Endometrium (tissue), 2 donors: Measurements from ENCODE around the gene PAX3.

Experiments used
- FAIRE-seq: peaks from 2 replicates; lab custom pipeline; 2012; peaks lifted over from hg19 to GRCh38; lab: Jason Lieb, UNC
- donor health status: control.
- donor health status: control.

The PAX3 gene

GRCh38 chr2:222296911-222297599 is 1.7 kb downstream of the PAX3 start:
- FAIRE-seq, result no peak

- no peak for FAIRE-seq
These were observed 2.5 kb downstream of the PAX3 start for GRCh38 chr2:222296311-222296741.

- FAIRE-seq, result no peak
These were observed 3.3 kb downstream of the PAX3 start for GRCh38 chr2:222295368-222296062.

GRCh38 chr2:222294996-222295367 is 3.8 kb downstream of the PAX3 start:
- FAIRE-seq, result no peak

GRCh38 chr2:222293660-222294630 is 4.9 kb downstream of the PAX3 start:
- no peak for FAIRE-seq

- no peak for FAIRE-seq
These were observed 6.4 kb downstream of the PAX3 start for GRCh38 chr2:222292149-222293134.

GRCh38 chr2:222291485-222291841 is 7.3 kb downstream of the PAX3 start:
- no peak for FAIRE-seq

- no peak for FAIRE-seq
These were observed 7.9 kb downstream of the PAX3 start for GRCh38 chr2:222290736-222291484.

- FAIRE-seq, result no peak
These were observed 8.4 kb downstream of the PAX3 start for GRCh38 chr2:222290401-222290735.

- no peak for FAIRE-seq
These were observed 9.3 kb downstream of the PAX3 start for GRCh38 chr2:222289278-222290160.

GRCh38 chr2:222288590-222289277 is 10.1 kb downstream of the PAX3 start:
- no peak for FAIRE-seq

GRCh38 chr2:222287862-222288479 is 10.8 kb downstream of the PAX3 start:
- FAIRE-seq, result no peak

- FAIRE-seq, result no peak
These were observed 14.3 kb downstream of the PAX3 start for GRCh38 chr2:222284466-222284865.

GRCh38 chr2:222283634-222284033 is 15.2 kb downstream of the PAX3 start:
- no peak for FAIRE-seq

GRCh38 chr2:222281506-222281905 is 17.3 kb downstream of the PAX3 start:
- FAIRE-seq, result no peak

GRCh38 chr2:222280795-222281194 is 18.0 kb downstream of the PAX3 start:
- no peak for FAIRE-seq

- no peak for FAIRE-seq
These were observed 26.3 kb downstream of the PAX3 start for GRCh38 chr2:222272446-222273015.

GRCh38 chr2:222271854-222272253 is 26.9 kb downstream of the PAX3 start:
- no peak for FAIRE-seq
